HG03066 (cell line): ENCODE results near the gene POLR2I.
A peak's percentile ranks its signal among the peaks of the same experiment; 100 is the strongest.

Experiments
- ATAC-seq: cut with Tn5 transposase; IDR thresholded peaks from one replicate; pipeline ENCODE4 v1.9.1; 2021; ENCODE audit warnings: low read depth; ENCODE audit not compliant: unreplicated experiment

Gene POLR2I

DNA sequence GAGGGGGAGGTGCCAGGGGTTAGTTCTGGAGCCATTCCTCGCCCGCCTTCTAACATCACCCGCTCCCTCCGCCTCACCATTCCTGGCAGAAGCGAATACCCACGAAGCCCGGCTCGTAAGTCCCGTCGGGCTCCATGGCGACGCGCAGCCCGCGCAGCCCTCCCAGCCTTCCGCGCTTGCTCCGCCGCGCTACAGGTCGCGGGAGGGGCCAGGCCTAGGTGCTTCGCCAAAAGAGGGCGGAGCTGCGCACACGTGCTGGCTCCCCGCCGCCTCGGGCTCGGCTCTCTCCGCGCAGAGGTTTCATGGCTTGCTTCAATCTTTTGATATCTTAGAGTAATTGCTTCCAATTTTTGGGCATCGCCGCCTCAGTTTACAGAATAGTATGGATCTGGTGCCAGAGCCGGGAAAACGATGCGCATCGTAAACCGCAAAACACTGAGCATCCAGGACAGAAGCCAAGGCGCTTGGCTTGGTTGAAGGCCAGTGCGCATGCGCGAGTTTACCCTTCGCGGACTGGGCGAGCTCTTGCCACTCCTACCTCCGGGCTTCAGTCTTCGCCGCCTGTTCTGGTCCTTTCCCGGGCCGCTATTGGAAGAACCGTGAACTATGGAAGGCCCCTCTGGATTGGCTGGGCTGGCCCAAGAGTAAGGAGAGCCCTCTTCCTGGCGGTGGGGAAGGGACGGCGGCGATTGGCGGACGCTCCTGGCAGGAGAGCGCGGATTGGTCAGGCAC lies at the start of gene POLR2I:
Gene POLR2I, minus strand, starts transcription at position 155 of the 732 bp plus-strand sequence. Its CDS starts 19 bp downstream, at position 136.
- peak; percentile 84 for ATAC-seq

DNA sequence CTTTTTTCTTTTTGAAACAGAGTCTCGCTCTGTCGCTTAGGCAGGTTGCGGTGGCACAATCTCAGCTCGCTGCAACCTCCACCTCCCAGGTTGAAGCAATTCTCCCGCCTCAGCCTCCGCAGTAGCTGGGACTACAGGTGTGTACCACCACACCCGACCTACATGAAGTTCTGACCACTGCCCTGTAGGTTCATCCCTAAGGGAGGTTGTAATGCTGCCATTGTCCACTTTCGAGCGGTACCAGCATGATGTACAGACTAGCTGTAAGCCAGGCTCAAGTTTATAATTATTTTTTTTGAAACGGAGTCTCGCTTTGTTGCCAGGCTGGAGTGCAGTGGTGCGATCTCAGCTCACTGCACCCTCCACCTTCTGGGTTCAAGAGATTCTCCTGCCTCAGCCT lies 49.1 kb upstream of the POLR2I start:
- ATAC-seq: no peak

DNA sequence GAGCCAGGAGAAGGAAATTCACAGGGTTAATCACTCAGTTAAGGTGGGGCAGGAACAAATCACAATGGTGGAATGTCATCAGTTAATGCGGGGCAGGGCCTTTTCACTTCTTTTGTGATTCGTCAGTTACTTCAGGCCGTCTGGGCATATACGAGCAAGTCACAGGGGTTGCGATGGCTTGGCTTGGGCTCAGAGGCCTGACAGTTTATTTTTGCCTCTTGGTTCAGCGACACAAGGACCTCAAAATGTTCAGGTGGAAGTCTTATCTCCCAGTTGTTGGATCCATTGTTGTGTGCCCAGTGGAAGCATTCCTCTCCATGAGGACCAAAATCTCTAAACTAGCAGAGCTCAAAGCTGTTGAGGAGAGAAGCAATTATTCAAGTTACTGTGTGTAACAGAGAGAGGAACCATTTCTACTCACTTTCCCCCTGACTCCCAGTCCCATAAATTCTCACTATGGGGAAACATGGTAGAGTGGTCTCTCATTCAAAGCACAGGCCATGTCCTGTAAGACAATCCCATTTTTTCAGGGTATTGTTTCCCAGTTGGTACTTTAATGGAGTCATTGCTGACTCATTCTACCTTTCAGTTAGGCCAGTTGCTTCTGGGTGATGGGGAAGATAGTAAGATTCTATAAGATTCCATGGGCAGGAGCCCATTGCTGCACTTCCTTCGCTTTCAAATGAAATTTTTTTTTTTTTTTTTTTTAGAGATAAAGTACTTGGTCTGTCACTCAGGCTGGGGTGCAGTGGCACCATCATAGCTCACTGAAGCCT lies 46.3 kb upstream of the POLR2I start:
- no peak for ATAC-seq

DNA sequence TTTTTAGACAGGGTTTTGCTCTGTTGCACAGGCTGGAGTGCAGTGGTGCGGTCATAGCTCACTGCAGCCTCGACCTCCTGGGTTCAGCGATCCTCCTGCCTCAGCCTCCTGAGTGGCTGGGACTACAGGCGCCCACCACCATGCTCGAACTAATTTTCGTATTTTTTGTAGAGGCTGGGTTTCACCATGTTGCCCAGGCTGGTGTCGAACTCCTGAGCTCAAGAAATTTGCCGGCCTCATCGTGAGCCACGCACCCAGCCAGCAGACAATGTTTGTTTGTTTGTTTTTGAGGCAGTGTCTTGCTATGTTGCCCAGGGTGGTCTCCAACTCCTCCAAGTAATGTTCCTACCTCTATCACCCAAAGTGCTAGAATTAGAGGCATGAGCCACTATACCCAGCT lies 38.5 kb upstream of the POLR2I start:
- no peak for ATAC-seq

DNA sequence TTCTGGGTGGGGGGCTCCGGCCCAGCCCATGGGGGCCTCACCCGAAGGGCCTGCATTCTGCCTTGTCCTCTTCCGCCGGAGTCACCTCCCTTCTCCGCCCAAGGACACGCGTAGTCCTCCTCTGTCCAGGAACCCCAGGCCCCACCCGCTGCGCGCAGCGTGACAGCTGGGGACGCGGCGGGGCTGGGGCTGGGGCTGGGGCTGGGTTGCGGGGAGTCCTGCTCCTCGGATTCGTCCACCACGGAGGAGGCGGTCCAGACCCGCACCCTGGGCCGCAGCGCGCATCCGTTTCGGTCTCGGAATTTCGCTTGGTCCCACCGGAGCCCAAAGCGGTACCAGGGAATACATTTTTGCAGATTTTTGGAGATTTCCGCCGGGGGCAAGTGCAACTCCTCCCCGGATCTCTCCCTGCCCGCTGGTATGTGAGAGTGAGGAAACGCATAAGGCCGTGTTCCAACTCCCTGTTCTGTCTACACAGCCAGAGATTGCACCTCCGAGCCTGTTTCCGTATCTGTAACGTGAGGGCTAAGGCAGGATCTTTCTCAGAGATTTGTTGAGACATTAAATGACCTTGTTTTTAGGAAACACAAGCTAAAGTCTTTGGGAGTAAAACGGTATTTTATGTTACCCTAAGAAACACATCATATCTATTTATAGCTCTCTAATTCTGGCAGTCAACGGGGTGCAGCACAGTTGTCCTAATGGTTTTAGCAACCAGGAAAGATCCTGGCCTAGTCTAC lies 37.8 kb upstream of the POLR2I start, which contains the start of gene COX7A1:
Gene COX7A1, minus strand, starts transcription at position 96 of the 740 bp plus-strand sequence. Its CDS starts 40 bp downstream, at position 56.
- no peak for ATAC-seq

DNA sequence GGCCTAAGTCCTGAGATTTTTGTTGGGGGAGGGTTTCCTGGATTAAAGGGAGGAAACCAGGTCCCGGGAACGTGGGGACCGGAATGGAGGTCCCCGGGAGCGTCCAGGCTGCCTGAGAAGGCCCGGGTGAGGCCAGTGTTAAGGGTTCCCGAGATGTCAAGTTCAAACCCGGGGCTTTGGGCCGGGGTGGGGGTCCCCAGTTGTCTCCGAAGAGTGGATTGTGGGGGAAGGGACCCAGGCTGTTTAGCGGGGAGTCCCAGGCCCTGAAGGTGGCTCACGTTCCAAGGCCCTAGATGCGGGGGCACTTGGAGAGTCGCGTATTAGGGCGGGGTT lies 37.3 kb upstream of the POLR2I start:
- no peak for ATAC-seq

DNA sequence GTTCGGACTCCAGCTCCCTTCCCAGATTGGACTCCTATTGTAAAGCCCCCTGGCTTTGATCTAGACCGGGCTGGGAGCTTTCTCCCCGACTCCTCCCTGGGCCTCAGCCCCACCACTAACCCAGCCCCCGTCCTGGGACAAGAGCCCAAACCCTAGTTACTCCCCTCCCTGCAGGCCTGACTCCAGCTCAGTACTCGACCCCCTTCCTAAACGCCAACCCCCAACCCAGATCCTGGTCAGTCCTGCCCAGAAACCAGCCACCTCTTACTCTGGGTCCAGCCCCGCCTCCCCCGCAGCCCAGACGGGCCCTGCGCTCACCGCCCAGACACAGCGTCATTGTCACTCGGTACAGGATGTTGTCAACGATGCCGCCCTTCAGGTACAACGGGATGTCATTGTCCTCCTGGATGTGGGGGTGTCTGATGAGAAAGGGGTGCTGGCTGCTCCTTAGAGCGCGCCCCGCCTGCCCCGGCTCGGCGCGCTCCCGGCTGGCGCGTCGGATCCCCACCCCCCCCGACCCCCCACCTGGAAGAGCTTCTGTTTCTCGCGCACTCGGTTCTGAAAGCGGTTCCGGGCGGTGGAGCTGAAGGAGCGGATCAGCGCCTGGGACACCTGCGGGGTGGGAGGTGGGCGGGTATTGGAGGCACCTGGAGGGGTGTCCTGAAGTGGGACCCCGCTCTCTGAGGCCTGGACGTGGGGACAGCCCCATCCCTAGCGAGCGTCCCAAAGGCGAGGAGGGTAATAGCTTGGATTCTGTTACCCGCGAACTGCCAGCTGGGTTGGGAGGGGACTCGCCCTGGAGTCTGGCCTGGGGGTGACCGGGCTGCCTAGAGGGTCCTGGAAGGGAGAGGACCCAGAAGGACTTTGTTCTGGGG lies 36.7 kb upstream of the POLR2I start:
- no peak for ATAC-seq

DNA sequence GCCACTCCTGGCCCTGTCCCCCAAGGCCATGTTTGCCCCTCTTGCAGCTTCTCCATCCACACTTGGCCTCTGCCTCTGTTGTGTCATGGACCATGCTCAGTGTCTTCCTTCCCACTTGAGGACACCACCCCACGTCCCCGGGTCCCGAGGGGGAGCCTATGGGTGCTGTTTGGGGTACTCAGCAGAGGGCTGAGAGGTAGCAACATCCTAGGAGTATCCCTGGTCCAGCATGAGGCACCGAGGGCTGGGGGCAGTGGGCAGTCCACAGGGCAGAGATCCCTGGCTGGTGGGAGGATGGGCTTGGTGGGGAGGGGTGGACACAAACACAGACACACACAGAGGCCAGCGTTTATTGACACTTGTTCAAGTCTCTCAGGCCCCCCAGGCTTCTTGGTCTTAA lies 35.9 kb upstream of the POLR2I start:
- no peak for ATAC-seq

DNA sequence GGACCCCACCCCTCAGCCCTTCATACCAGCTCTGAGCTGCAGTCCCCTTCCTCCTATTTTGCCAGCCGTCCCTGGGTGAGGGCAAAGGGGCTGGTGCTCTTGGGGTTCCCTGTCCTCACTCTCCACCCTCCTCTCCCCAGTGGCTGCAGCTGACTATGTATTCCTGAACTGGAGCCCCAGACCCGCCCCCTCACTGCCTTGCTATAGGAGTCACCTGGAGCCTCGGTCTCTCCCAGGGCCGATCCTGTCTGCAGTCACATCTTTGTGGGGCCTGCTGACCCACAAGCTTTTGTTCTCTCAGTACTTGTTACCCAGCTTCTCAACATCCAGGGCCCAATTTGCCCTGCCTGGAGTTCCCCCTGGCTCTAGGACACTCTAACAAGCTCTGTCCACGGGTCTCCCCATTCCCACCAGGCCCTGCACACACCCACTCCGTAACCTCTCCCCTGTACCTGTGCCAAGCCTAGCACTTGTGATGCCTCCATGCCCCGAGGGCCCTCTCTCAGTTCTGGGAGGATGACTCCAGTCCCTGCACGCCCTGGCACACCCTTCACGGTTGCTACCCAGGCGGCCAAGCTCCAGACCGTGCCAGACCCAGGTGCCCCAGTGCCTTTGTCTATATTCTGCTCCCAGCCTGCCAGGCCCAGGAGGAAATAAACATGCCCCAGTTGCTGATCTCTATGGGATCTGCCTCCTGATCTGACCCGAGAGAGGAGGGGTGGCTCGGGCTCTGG lies 35.2 kb upstream of the POLR2I start:
- ATAC-seq: no peak

DNA sequence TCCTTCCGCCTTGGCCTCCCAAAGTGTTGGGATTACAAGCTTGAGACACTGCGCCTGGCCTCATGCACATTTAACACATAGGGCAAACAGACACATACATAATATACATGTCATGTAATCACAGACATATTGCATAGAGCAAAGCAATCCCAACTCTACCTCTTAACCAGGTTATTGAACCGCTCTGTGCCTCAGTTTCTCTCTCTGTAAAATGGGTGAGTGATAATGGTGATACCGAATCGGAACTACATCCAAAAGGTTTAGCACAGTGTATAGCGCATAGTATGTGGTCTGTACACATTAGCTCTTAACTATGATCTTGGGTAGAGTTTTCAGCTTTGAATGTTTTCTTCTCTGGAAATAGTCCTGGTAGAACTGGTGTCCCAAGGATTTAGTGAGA lies 29.9 kb upstream of the POLR2I start:
- ATAC-seq: no peak

DNA sequence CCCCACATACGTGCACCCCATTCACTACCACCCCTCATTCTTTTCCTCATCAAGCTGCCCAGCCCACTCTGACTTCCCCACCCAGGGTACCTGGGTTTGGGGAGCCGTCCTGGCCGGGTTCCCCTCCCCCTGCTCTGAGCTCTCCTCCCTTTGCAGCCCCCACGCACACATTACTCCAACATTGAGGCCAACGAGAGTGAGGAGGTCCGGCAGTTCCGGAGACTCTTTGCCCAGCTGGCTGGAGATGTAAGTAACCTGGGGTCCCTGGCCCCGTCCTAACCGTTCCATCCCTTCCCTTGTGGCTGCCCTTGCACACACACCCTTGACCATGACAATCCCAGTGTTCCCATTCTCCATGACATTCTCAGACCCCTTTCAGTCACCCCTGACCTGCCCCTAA lies 27.8 kb upstream of the POLR2I start:
- ATAC-seq: no peak

DNA sequence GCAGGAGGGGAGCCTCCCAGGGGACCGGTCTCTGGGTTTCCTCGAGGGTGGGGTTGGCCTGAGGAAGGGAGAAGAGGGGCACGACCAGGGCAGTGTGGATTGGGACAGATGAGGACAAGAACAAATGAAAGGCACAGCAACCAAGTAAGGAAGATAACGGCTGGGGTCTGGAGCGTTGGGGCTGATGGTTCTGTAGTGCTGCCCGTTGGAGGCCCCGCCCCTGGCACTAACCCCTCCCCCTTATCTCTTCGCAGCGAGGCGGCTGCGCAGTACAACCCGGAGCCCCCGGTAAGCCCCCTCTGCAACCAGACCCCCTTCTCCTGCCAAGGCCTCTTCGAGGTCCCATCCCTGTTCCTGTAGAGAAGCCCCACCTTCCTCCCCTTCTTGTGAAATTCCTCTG lies 27.4 kb upstream of the POLR2I start:
- no peak for ATAC-seq

DNA sequence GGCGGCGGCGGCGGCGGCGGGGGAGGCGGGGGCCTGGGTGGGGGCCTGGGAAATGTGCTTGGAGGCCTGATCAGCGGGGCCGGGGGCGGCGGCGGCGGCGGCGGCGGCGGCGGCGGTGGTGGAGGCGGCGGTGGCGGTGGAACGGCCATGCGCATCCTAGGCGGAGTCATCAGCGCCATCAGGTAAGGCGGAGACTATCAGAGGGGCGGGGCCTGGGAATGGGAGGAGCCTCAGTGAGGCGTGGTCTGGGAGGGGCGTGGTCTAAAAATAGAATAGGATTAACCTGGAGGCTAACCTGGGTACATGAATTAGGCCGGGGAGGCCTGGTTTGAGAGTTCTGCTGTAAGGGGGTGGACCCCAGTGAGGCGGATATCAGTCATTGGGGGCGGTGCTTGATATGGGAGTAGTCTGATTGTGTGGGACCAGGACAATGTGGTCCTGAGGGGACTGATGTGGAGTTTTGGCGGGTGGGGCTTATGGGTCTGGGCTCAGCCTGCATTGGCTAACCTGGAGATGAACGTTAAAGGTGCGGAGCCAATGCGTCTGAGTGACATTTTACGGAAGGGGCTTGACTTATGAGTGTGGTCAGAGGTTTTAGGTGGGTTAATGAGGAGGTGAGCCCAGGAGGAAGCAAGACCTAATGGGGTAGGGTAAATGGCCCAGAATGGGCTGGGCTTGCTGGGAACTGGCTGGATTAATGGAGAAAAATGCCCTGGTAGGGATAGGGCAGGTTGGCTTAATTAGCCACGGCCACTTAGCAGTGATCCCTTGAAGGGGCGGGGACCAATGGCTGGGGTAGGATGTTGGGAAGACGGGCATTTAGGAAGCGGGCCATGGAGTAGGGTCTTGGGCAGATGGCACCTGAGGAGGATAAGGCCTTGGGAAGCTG lies 26.6 kb upstream of the POLR2I start:
- ATAC-seq: peak; percentile 46

DNA sequence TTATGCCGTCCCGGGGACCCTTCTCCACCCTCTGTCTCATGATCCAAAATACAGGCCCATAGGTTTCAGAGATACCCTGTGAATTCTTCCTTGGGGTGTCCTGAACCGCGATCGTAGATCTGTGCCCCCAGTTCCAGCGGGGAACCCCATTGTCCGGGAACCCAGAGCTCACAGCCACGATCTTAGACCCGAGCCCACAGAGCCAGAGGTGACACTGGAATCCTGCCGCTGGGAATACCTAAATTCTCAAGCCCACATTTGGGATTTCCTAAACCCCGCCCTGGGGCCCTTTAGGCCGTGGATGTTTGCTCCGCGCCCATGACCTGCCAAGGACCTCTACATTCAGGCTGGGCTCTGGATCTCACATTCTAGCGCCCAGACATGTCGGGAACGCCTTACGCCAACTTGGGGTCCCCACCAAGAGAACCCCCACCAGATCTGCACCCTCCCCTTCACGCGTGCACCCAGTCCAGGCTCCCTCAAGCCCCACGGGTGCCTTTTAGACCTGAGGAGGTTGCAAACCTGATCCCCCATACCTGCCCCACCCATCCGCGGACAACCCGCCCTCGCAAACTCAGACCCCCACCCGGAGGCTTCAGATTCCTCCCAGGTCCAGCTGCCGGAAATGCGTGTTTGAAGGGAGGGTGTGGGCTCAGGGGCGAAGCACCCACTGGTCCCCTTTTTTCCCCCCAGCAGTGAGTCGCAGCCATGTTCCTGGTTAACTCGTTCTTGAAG lies 25.8 kb upstream of the POLR2I start:
- no peak for ATAC-seq

DNA sequence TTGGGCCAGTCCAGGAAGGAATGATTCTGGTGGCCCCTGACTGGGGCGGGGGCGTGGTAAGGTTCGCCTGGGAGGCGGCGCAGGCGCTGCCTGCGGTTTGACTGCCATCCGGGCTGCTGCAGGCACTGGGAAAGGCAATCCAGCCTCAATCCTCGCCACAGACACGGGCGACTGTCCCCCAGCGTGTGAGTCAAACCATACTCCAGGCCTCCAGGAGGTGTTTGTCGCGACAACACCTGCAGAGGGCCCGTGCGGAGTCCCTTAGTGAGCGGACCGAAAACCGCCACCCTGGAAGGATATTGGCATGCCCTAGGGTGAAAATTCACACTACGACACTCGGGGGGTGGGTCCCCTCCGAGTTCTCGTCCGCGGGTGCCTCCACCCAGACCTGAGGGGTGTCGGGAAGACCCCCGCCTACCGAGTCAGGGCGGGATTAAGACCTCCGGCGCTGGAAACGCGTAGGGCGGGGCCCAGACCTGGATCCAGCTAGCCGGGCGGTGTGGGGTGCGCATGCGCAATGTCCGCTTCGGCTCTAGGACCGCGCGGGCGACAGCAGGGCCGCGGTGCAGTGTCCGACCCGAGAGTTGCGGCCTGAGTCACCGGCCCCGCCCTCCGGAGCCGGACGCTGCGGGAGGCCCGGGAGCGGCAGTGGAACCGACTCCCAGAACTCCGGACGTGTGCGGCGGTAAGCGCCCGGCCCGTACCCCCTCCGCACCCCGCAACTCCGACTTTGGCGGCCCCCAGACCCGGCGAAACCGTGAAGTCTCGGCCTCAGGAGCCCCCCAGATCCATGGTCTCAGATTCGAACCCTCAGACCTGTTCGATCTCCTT lies 25.0 kb upstream of the POLR2I start, which contains the start of gene CAPNS1:
Gene CAPNS1, plus strand, starts transcription at position 594 of the 831 bp plus-strand sequence. CDS start 946 bp downstream, outside the sequence.
- ATAC-seq: peak; percentile 70

DNA sequence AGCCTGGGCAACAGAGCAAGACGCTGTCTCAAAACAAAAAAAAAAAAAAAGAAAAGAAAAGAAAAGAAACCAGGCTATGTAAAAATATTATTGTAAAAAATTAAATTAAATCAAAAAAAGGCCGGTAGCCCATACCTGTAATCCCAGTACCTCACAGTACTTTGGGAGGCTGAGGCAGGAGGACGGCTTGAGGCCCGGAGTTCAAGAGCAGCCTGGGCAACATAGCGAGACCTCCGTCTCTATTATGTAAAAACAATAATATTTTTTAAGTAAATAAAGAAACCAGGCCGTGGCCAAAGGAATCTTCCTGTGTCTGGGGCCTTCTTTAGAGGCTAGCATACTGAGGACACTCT lies 24.4 kb upstream of the POLR2I start:
- ATAC-seq: no peak
